Loucy (cell line): Measurements from ENCODE around the gene MIEN1.
"Not testable (repeated sequence)": the region's sequence is repeated elsewhere in the genome, so short reads cannot be mapped to it uniquely, and the experiment has no call there.

Experiments used
- CTCF ChIP-seq: fragments of 200-600 bp; sonication (generic); conservative IDR thresholded peaks from 2 replicates; pipeline ENCODE4 v1.5.1; 2014; ENCODE audit warnings: mild to moderate bottlenecking, antibody characterized with exemption, low read length
- EZH2phosphoT487 ChIP-seq: fragments of 200-600 bp; IDR thresholded peaks from 2 replicates; pipeline ENCODE4 v1.6.1; 2018; ENCODE audit warnings: antibody characterized with exemption, mild to moderate bottlenecking, moderate library complexity, borderline replicate concordance

- not testable (repeated sequence) for TF ChIP-seq CTCF, EZH2phosphoT487
These were observed 19.3 kb downstream of the MIEN1 start for GRCh38 chr17:39711071-39711470.
